CD14-positive monocyte (primary cell): ENCODE results near the gene CSPG4. TPM values are rescaled to one million over a fixed set of nuclear protein-coding genes. Genes with fewer than 3 reads are reported as not detected.
"Not testable (repeated sequence)": the region's sequence is repeated elsewhere in the genome, so short reads cannot be mapped to it uniquely, and the experiment has no call there.

ENCODE experiments used
- DNase-seq, 3 donors: peaks; one replicate each; pipeline ENCODE4 v3.0.0-alpha.2; 2011 to 2022
- H2AFZ ChIP-seq: 2 replicates; pipeline ENCODE4 v1.6.0; 2012; ENCODE audit warnings: mild to moderate bottlenecking, low read depth, low read length, inconsistent platforms; ENCODE audit not compliant: insufficient read depth, poor library complexity, severe bottlenecking
- H3K27ac ChIP-seq, 2 donors: 1 replicate in 1 of 2; 2 replicates in 1 of 2; pipeline ENCODE4 v1.5.1; 2012 to 2013; ENCODE audit warnings: low read length in 2 of 2, control low read depth in 1 of 2, inconsistent platforms in 1 of 2, low read depth in 1 of 2, mild to moderate bottlenecking in 1 of 2
- H3K27me3 ChIP-seq, 2 donors: one replicate each; pipeline versions ENCODE4 v1.6.0 to v1.6.1; 2011 to 2013; ENCODE audit warnings: low read length in 2 of 2; ENCODE audit not compliant: control insufficient read depth in 2 of 2, insufficient read depth in 2 of 2
- H3K36me3 ChIP-seq, 2 donors: replicated peaks in 1 of 2; 1 replicate in 1 of 2; 2 replicates in 1 of 2; pipeline versions ENCODE4 v1.5.1 to v1.6.1; 2012 to 2013; ENCODE audit warnings: low read length in 2 of 2, control low read depth in 1 of 2, inconsistent platforms in 1 of 2, mild to moderate bottlenecking in 1 of 2; ENCODE audit not compliant: insufficient read depth in 2 of 2, control insufficient read depth in 1 of 2
- H3K4me1 ChIP-seq, 2 donors: 1 replicate in 1 of 2; 2 replicates in 1 of 2; pipeline versions ENCODE4 v1.5.1 to v1.6.1; 2012 to 2013; ENCODE audit warnings: low read length in 2 of 2, control low read depth in 1 of 2, inconsistent platforms in 1 of 2, mild to moderate bottlenecking in 1 of 2, moderate library complexity in 1 of 2; ENCODE audit not compliant: insufficient read depth in 2 of 2, control insufficient read depth in 1 of 2
- H3K4me2 ChIP-seq: replicated peaks from 2 replicates; pipeline ENCODE3; 2012; ENCODE audit warnings: low read length, moderate library complexity, mild to moderate bottlenecking; ENCODE audit not compliant: poor library complexity, severe bottlenecking; ENCODE audit errors: extremely low read depth
- H3K4me3 ChIP-seq, 3 experiments: fragments of 200-600 bp in 1 of 3; sonication (generic) in 1 of 3; replicated peaks in 1 of 3; 1 replicate in 2 of 3; 2 replicates in 1 of 3; pipeline ENCODE4 v1.5.1; 2011 to 2013; ENCODE audit warnings: low read length in 3 of 3, mild to moderate bottlenecking in 3 of 3, control low read depth in 2 of 3, low read depth in 2 of 3, inconsistent platforms in 1 of 3, moderate library complexity in 1 of 3
- H3K79me2 ChIP-seq: 2 replicates; pipeline ENCODE4 v1.6.0; 2012; ENCODE audit warnings: mild to moderate bottlenecking, control low read depth, inconsistent platforms, low read length, moderate library complexity; ENCODE audit not compliant: insufficient read depth
- H3K9ac ChIP-seq: 2 replicates; pipeline ENCODE4 v1.6.0; 2017; ENCODE audit warnings: low read length, mild to moderate bottlenecking; ENCODE audit not compliant: insufficient read depth, poor library complexity, severe bottlenecking
- H3K9me3 ChIP-seq, 2 donors: replicated peaks in 1 of 2; 1 replicate in 1 of 2; 2 replicates in 1 of 2; pipeline versions ENCODE4 v1.5.1 to v1.6.1; 2012 to 2013; ENCODE audit warnings: low read length in 2 of 2, control low read depth in 1 of 2; ENCODE audit not compliant: control insufficient read depth in 1 of 2, insufficient read depth in 1 of 2
- H4K20me1 ChIP-seq: 2 replicates; pipeline ENCODE4 v1.6.0; 2012; ENCODE audit warnings: mild to moderate bottlenecking, low read length, control low read depth, moderate library complexity; ENCODE audit not compliant: insufficient read depth
- H3K27ac Mint-ChIP-seq, 7 donors: one replicate each; pipeline ENCODE4 v1.8.0; 2020; ENCODE audit warnings: mild to moderate bottlenecking in 7 of 7, mixed read lengths in 7 of 7, moderate library complexity in 6 of 7, inconsistent platforms in 2 of 7
- H3K27me3 Mint-ChIP-seq, 3 donors: one replicate each; pipeline ENCODE4 v1.8.0; 2021 to 2022; ENCODE audit warnings: low read depth in 3 of 3, mild to moderate bottlenecking in 3 of 3, mixed read lengths in 3 of 3, moderate library complexity in 3 of 3, inconsistent platforms in 1 of 3
- H3K36me3 Mint-ChIP-seq, 2 donors: one replicate each; pipeline ENCODE4 v1.8.0; 2020; ENCODE audit warnings: mixed read lengths in 2 of 2, inconsistent platforms in 1 of 2, mild to moderate bottlenecking in 1 of 2
- H3K4me1 Mint-ChIP-seq: one replicate; pipeline ENCODE4 v1.8.0; 2020; ENCODE audit warnings: mild to moderate bottlenecking, mixed read lengths
- H3K4me3 Mint-ChIP-seq, 2 donors: one replicate each; pipeline ENCODE4 v1.8.0; 2020; ENCODE audit warnings: mild to moderate bottlenecking in 2 of 2, mixed read lengths in 2 of 2, moderate library complexity in 1 of 2
- H3K9me3 Mint-ChIP-seq, 7 donors: one replicate each; pipeline ENCODE4 v1.8.0; 2020 to 2022; ENCODE audit warnings: mixed read lengths in 7 of 7, mild to moderate bottlenecking in 6 of 7, moderate library complexity in 6 of 7, inconsistent platforms in 2 of 7
- CTCF ChIP-seq: fragments of 200-600 bp; IDR thresholded peaks from one replicate; pipeline ENCODE4 v1.8.0; 2022; ENCODE audit warnings: antibody characterized with exemption, mild to moderate bottlenecking
- WGBS: methylation state at CpG from one replicate; pipeline ENCODE4 v1.1.5; 2013; ENCODE audit warnings: missing lambda C conversion rate; ENCODE audit not compliant: insufficient coverage; 5-methylcytosine and 5-hydroxymethylcytosine counted together
- intact Hi-C, 2 donors: fragments of 100-400 bp; cut with micrococcal nuclease; formaldehyde crosslinking; loops; one replicate each; pipeline versions ENCODE4 v1.15.0 to v1.15.1; 2023
- polyA plus RNA-seq, 3 donors: library from polyadenylated mRNA; depleted of rRNA in 1 of 3; unstranded in 2 of 3; stranded (reverse) in 1 of 3; fragments of 300-500 nt in 2 of 3; fragments of >200 nt in 1 of 3; fragmentation: Illumina TruSeq in 2 of 3; gene quantifications; 1 replicate in 2 of 3; 2 replicates in 1 of 3; pipeline ENCODE4 v1.2.3, GENCODE V29; 2012 to 2021

Gene CSPG4
- polyA plus RNA-seq, 3 donors: not detected

GRCh38 chr15:75686212-75686642 is 26.4 kb downstream of the CSPG4 start:
- DNase-seq: peak; percentile 44 to 66 (median 59)
- H3K4me1 ChIP-seq, H3K27ac ChIP-seq, H3K9me3 ChIP-seq, H3K79me2 ChIP-seq, H3K27me3 ChIP-seq, H3K27ac Mint-ChIP-seq, H3K4me1 Mint-ChIP-seq, H4K20me1 ChIP-seq, H3K4me2 ChIP-seq, H3K9me3 Mint-ChIP-seq, H3K36me3 Mint-ChIP-seq, H3K9ac ChIP-seq, H3K4me3 ChIP-seq, H2AFZ ChIP-seq, H3K36me3 ChIP-seq, H3K4me3 Mint-ChIP-seq: not testable (repeated sequence)
- 0% methylated on average over 4 of the region's 14 CpGs for WGBS
- TF ChIP-seq CTCF: peak; percentile 82
- intact Hi-C loops: loop anchor here (5.0 to 10.0 kb wide), 3 partner anchors 36 to 181 kb away; a partner anchor contains a TSS
- H3K27me3 Mint-ChIP-seq: peaks cover 5 to 13% (median 11%) of the 10 kb centered on the region in 3 donors

GRCh38 chr15:75685195-75685594 is 27.5 kb downstream of the CSPG4 start:
- H3K4me3 ChIP-seq: no peak overlapping the region
- no peak overlapping the region for H3K27ac Mint-ChIP-seq
- H3K4me3 Mint-ChIP-seq: no peak overlapping the region
- TF ChIP-seq CTCF: no peak
- no peak for DNase-seq
- H3K79me2 ChIP-seq: no peaks in the 10 kb centered on the region
- H3K4me2 ChIP-seq: no peak overlapping the region
- H3K9me3 ChIP-seq: no peaks in the 10 kb centered on the region
- no peaks in the 10 kb centered on the region for H3K36me3 ChIP-seq
- WGBS: 76% methylated on average over 10 of the region's 12 CpGs
- intact Hi-C loops: loop anchor here (5.0 to 10.0 kb wide), 3 partner anchors 37 to 180 kb away; a partner anchor contains a TSS
- H3K4me1 Mint-ChIP-seq: no peaks in the 10 kb centered on the region
- no peaks in the 10 kb centered on the region for H3K36me3 Mint-ChIP-seq
- no peak overlapping the region for H3K27ac ChIP-seq
- peaks cover 0 to 2% (median 0%) of the 10 kb centered on the region in 7 donors for H3K9me3 Mint-ChIP-seq
- no peak overlapping the region for H2AFZ ChIP-seq
- no peaks in the 10 kb centered on the region for H3K4me1 ChIP-seq
- H3K27me3 Mint-ChIP-seq: peaks cover 5 to 11% (median 10%) of the 10 kb centered on the region in 3 donors
- H3K27me3 ChIP-seq: no peaks in the 10 kb centered on the region
- no peak overlapping the region for H3K9ac ChIP-seq
- H4K20me1 ChIP-seq: no peaks in the 10 kb centered on the region
